CD4-positive, alpha-beta memory T cell (primary cell): Measurements from ENCODE around the gene SORCS2. TPM values are rescaled to one million over a fixed set of nuclear protein-coding genes. Genes with fewer than 3 reads are reported as not detected.

Experiments used
- CTCF ChIA-PET: fragments of 350-600 bp; sonication (Branson Sonifier 250); formaldehyde crosslinking; loops from one replicate; lab custom pipeline; 2021; ENCODE audit warnings: inconsistent platforms; ENCODE audit not compliant: partially characterized antibody; lab: Charles Lee
- POLR2A ChIA-PET: fragments of 350-600 bp; sonication (Branson Sonifier 250); formaldehyde crosslinking; loops from one replicate; lab custom pipeline; 2021; ENCODE audit not compliant: partially characterized antibody; lab: Charles Lee
- DNase-seq, 5 donors: peaks; one replicate each; pipeline versions ENCODE4 v3.0.0 to v3.0.0-alpha.2; 2020 to 2022; ENCODE audit warnings: mixed read lengths in 1 of 5
- H3K27ac ChIP-seq: one replicate; pipeline ENCODE4 v1.7.0; 2013; ENCODE audit warnings: low read depth, low read length
- H3K27me3 ChIP-seq: 2 replicates; pipeline ENCODE4 v1.7.0; 2013; ENCODE audit warnings: mild to moderate bottlenecking, low read length, moderate library complexity; ENCODE audit not compliant: insufficient read depth
- H3K36me3 ChIP-seq: 2 replicates; pipeline ENCODE4 v1.7.0; 2013; ENCODE audit warnings: mild to moderate bottlenecking, low read length, moderate library complexity; ENCODE audit not compliant: insufficient read depth
- H3K4me1 ChIP-seq: 2 replicates; pipeline ENCODE4 v1.7.0; 2013; ENCODE audit warnings: mild to moderate bottlenecking, low read length, moderate library complexity; ENCODE audit not compliant: insufficient read depth
- H3K4me3 ChIP-seq, 2 donors: one replicate each; pipeline ENCODE4 v1.7.0; 2013; ENCODE audit warnings: low read length in 2 of 2, mild to moderate bottlenecking in 1 of 2
- H3K9me3 ChIP-seq, 2 donors: one replicate each; pipeline ENCODE4 v1.7.0; 2013; ENCODE audit warnings: low read length in 2 of 2, control low read depth in 1 of 2; ENCODE audit not compliant: control insufficient read depth in 1 of 2
- H3K27ac Mint-ChIP-seq, 7 donors: one replicate each; pipeline ENCODE4 v1.8.0; 2020 to 2021; ENCODE audit warnings: mixed read lengths in 7 of 7, mild to moderate bottlenecking in 6 of 7, inconsistent platforms in 3 of 7, moderate library complexity in 3 of 7
- H3K27me3 Mint-ChIP-seq, 2 donors: one replicate each; pipeline ENCODE4 v1.8.0; 2020 to 2021; ENCODE audit warnings: mixed read lengths in 2 of 2
- H3K36me3 Mint-ChIP-seq, 2 donors: one replicate each; pipeline ENCODE4 v1.8.0; 2020 to 2021; ENCODE audit warnings: mixed read lengths in 2 of 2, inconsistent platforms in 1 of 2, mild to moderate bottlenecking in 1 of 2
- H3K4me1 Mint-ChIP-seq, 4 donors: one replicate each; pipeline ENCODE4 v1.8.0; 2020 to 2021; ENCODE audit warnings: mixed read lengths in 4 of 4, mild to moderate bottlenecking in 1 of 4
- H3K4me3 Mint-ChIP-seq, 8 donors: one replicate each; pipeline ENCODE4 v1.8.0; 2020 to 2021; ENCODE audit warnings: mixed read lengths in 8 of 8, mild to moderate bottlenecking in 7 of 8, moderate library complexity in 6 of 8, inconsistent platforms in 3 of 8
- H3K9me3 Mint-ChIP-seq, 8 donors: one replicate each; pipeline ENCODE4 v1.8.0; 2020 to 2021; ENCODE audit warnings: mixed read lengths in 8 of 8, mild to moderate bottlenecking in 5 of 8, inconsistent platforms in 3 of 8, moderate library complexity in 1 of 8
- intact Hi-C: fragments of 100-400 bp; cut with micrococcal nuclease; formaldehyde crosslinking; loops from one replicate; pipeline ENCODE4 v1.15.1; 2023
- polyA plus RNA-seq, 2 donors: library from polyadenylated mRNA; unstranded; fragments of 300-500 nt; fragmentation: Illumina TruSeq; gene quantifications; one replicate each; pipeline ENCODE4 v1.2.3, GENCODE V29; 2021
- total RNA-seq, 2 experiments: library from RNA; stranded (reverse); gene quantifications; one replicate each; pipeline ENCODE4 v1.2.3, GENCODE V29; 2021

Gene SORCS2
- total and polyA plus RNA-seq, 4 experiments from 2014 or later: not detected

- Histone ChIP-seq H3K27ac (no peak overlapping the region), H3K27me3 (no peaks in the 10 kb centered on the region), H3K9me3 (no peaks in the 10 kb centered on the region), H3K4me3 (no peak overlapping the region), H3K4me1 (no peaks in the 10 kb centered on the region), H3K36me3 (no peaks in the 10 kb centered on the region)
- Mint-ChIP-seq H3K27me3 (peaks cover 5 to 7% of the 10 kb centered on the region in 2 donors), H3K4me1 (peaks cover 0 to 2% (median 0%) of the 10 kb centered on the region in 4 donors), H3K27ac (no peak overlapping the region), H3K9me3 (peaks cover 0 to 5% (median 0%) of the 10 kb centered on the region in 8 donors), H3K36me3 (no peaks in the 10 kb centered on the region), H3K4me3 (no peak overlapping the region)
- DNase-seq: no peak
- CTCF ChIA-PET: no interaction called here
- intact Hi-C loops: no loop called here
- POLR2A ChIA-PET: no interaction called here
Measured at GRCh38 chr4:7464259-7464655, 271.9 kb downstream of the SORCS2 start.

DNA sequence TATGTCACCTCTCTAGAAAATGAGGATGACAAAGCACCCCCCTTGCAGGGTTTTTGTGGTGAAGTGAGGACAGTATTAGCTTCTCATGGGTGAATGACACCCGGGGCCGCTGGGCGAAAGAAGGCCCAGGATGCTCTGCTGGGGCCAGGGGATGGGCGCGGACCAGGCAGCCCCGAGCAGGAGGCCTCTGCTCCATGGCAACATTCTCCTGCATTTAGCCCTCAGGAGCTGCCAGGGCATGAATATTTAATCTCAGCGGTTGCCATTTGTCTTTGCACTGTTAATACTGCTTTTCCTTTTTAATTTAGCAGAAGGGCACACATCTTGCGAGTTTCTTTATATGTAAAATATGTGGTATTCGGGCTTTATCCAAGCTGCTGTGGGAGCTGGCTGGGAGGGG is 272.7 kb downstream of the SORCS2 start:
- H3K36me3 ChIP-seq: no peaks in the 10 kb centered on the region
- H3K4me3 ChIP-seq: no peak overlapping the region
- ChIA-PET POLR2A (no interaction called here), CTCF (no interaction called here)
- peaks cover 0 to 2% (median 0%) of the 10 kb centered on the region in 4 donors for H3K4me1 Mint-ChIP-seq
- no peaks in the 10 kb centered on the region for H3K9me3 ChIP-seq
- H3K27me3 Mint-ChIP-seq: peaks cover 5 to 8% of the 10 kb centered on the region in 2 donors
- H3K36me3 Mint-ChIP-seq: no peaks in the 10 kb centered on the region
- intact Hi-C loops: no loop called here
- peaks cover 0 to 5% (median 0%) of the 10 kb centered on the region in 8 donors for H3K9me3 Mint-ChIP-seq
- no peak overlapping the region for H3K27ac ChIP-seq
- no peak for DNase-seq
- peak overlapping the region in 1 of 7 donors; percentile 11 for H3K27ac Mint-ChIP-seq
- H3K27me3 ChIP-seq: no peaks in the 10 kb centered on the region
- no peaks in the 10 kb centered on the region for H3K4me1 ChIP-seq
- H3K4me3 Mint-ChIP-seq: no peak overlapping the region

- no peaks in the 10 kb centered on the region for H3K36me3 Mint-ChIP-seq
Measured at GRCh38 chr4:7466215-7466614, 273.9 kb downstream of the SORCS2 start.

GRCh38 chr4:7466904-7467303 is 274.6 kb downstream of the SORCS2 start:
- Mint-ChIP-seq H3K27ac (no peak overlapping the region), H3K36me3 (no peaks in the 10 kb centered on the region), H3K4me3 (no peak overlapping the region), H3K9me3 (peaks cover 0 to 5% (median 0%) of the 10 kb centered on the region in 8 donors), H3K4me1 (peaks cover 0 to 2% (median 0%) of the 10 kb centered on the region in 4 donors), H3K27me3 (peaks cover 2 to 13% of the 10 kb centered on the region in 2 donors)
- no peak for DNase-seq
- no peak overlapping the region for H3K27ac ChIP-seq
- no peak overlapping the region for H3K4me3 ChIP-seq
- no peaks in the 10 kb centered on the region for H3K27me3 ChIP-seq
- POLR2A ChIA-PET: no interaction called here
- no peaks in the 10 kb centered on the region for H3K4me1 ChIP-seq
- CTCF ChIA-PET: no interaction called here
- intact Hi-C loops: no loop called here
- H3K9me3 ChIP-seq: no peaks in the 10 kb centered on the region
- no peaks in the 10 kb centered on the region for H3K36me3 ChIP-seq

More at GRCh38 chr4:7466215-7466614, 273.9 kb downstream of the SORCS2 start:
- H3K9me3 ChIP-seq: no peaks in the 10 kb centered on the region
- Mint-ChIP-seq H3K9me3 (peaks cover 0 to 5% (median 0%) of the 10 kb centered on the region in 8 donors), H3K4me3 (no peak overlapping the region), H3K27ac (no peak overlapping the region), H3K4me1 (peaks cover 0 to 2% (median 0%) of the 10 kb centered on the region in 4 donors), H3K27me3 (peaks cover 3 to 10% of the 10 kb centered on the region in 2 donors)
- POLR2A ChIA-PET: no interaction called here
- no peaks in the 10 kb centered on the region for H3K36me3 ChIP-seq
- intact Hi-C loops: no loop called here
- DNase-seq: no peak
- CTCF ChIA-PET: no interaction called here
- H3K4me1 ChIP-seq: no peaks in the 10 kb centered on the region
- H3K27me3 ChIP-seq: no peaks in the 10 kb centered on the region
- H3K4me3 ChIP-seq: no peak overlapping the region
- no peak overlapping the region for H3K27ac ChIP-seq

DNA sequence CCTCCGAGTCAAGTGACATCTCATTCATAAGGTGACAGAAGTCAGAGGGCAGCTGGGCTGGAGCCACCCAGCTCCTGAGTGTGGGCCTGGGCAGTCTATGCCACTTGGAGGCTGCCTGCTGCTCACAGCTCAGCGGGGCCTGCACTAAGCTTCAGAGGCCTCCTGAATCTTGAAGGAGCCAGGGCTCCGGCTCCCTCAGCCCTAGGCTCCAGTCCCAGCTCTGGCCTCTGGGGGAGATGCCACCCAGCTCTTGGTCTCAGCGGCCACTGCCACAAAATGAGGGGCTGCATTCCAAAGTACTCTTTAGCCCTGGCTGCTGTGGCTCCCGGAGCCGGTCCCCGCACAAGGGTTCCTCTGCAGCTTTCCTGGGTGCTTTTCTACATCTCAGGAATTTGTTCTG is 275.1 kb downstream of the SORCS2 start:
- Histone ChIP-seq H3K27me3 (no peaks in the 10 kb centered on the region), H3K9me3 (no peaks in the 10 kb centered on the region), H3K4me1 (no peaks in the 10 kb centered on the region), H3K36me3 (no peaks in the 10 kb centered on the region), H3K27ac (no peak overlapping the region), H3K4me3 (no peak overlapping the region)
- H3K27ac Mint-ChIP-seq: no peak overlapping the region
- peaks cover 5 to 16% of the 10 kb centered on the region in 2 donors for H3K27me3 Mint-ChIP-seq
- peaks cover 0 to 2% (median 0%) of the 10 kb centered on the region in 4 donors for H3K4me1 Mint-ChIP-seq
- no peaks in the 10 kb centered on the region for H3K36me3 Mint-ChIP-seq
- no peak overlapping the region for H3K4me3 Mint-ChIP-seq
- CTCF ChIA-PET: no interaction called here
- DNase-seq: no peak
- POLR2A ChIA-PET: no interaction called here
- intact Hi-C loops: no loop called here
- peaks cover 0 to 5% (median 0%) of the 10 kb centered on the region in 8 donors for H3K9me3 Mint-ChIP-seq

- H3K36me3 Mint-ChIP-seq: no peaks in the 10 kb centered on the region
- intact Hi-C loops: no loop called here
- Histone ChIP-seq H3K4me1 (no peaks in the 10 kb centered on the region), H3K36me3 (no peaks in the 10 kb centered on the region), H3K9me3 (no peaks in the 10 kb centered on the region), H3K27me3 (no peaks in the 10 kb centered on the region), H3K4me3 (no peak overlapping the region), H3K27ac (no peak overlapping the region)
- H3K9me3 Mint-ChIP-seq: peaks cover 0 to 3% (median 0%) of the 10 kb centered on the region in 8 donors
- no peak for DNase-seq
- ChIA-PET POLR2A (no interaction called here), CTCF (no interaction called here)
- H3K4me1 Mint-ChIP-seq: peaks cover 0 to 2% (median 0%) of the 10 kb centered on the region in 4 donors
- H3K4me3 Mint-ChIP-seq: no peak overlapping the region
- peaks cover 8 to 21% of the 10 kb centered on the region in 2 donors for H3K27me3 Mint-ChIP-seq
- no peak overlapping the region for H3K27ac Mint-ChIP-seq
Measured at GRCh38 chr4:7469023-7469422, 276.7 kb downstream of the SORCS2 start.

DNA sequence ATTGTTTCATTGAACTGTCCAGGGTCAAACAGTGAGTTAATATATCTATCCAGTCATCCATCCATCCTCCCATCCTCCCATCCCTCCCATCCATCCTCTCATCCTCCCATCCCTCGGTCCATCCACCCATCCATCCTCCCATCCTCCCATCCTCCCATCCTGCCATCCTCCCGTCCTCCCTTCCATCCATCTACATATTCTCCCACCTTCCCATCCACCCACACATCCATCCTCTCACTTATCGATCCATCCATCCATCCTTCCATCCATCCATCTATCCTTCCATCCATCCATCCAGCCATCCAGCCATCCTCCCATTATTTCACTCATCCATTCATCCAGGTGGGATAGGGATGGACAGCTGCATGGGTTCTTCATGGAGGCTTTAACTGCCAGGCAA is 277.8 kb downstream of the SORCS2 start:
- Histone ChIP-seq H3K36me3 (no peaks in the 10 kb centered on the region), H3K4me1 (no peaks in the 10 kb centered on the region), H3K4me3 (no peak overlapping the region), H3K27ac (no peak overlapping the region), H3K9me3 (no peaks in the 10 kb centered on the region), H3K27me3 (no peaks in the 10 kb centered on the region)
- POLR2A ChIA-PET: no interaction called here
- Mint-ChIP-seq H3K4me3 (no peak overlapping the region), H3K9me3 (peaks cover 0 to 3% (median 0%) of the 10 kb centered on the region in 8 donors), H3K36me3 (no peaks in the 10 kb centered on the region), H3K27ac (no peak overlapping the region), H3K27me3 (peaks cover 8 to 21% of the 10 kb centered on the region in 2 donors), H3K4me1 (peaks cover 0 to 2% (median 0%) of the 10 kb centered on the region in 4 donors)
- CTCF ChIA-PET: no interaction called here
- DNase-seq: no peak
- intact Hi-C loops: no loop called here
